Middle frontal gyrus (tissue), 1 donor: ENCODE results near the gene RMDN2.

ENCODE experiments used
- DNase-seq: peaks from one replicate; pipeline ENCODE4 v3.0.0-alpha.2; 2015; ENCODE audit warnings: low spot score; ENCODE audit errors: extremely low spot score

RMDN2 gene

DNA sequence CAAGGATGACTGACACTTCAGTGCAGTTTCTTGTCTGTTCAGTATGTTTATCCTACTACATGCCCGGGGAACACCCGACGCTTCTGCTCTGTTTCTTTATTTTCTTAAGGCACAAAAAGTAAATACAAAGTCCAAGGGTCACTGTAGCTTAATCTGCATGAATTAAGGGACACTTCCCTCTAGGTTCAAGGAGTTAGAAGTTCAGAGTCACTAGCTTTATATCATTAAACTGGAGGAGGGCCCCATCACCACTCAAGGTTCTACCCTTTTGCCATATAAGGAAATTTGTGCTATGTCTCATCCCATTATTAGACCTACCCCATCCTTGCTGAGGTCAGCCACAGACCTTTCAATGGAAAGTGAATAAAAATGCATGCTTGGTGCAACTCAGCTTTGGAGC, 27.6 kb upstream of the RMDN2 start:
- DNase-seq = no peak

DNA sequence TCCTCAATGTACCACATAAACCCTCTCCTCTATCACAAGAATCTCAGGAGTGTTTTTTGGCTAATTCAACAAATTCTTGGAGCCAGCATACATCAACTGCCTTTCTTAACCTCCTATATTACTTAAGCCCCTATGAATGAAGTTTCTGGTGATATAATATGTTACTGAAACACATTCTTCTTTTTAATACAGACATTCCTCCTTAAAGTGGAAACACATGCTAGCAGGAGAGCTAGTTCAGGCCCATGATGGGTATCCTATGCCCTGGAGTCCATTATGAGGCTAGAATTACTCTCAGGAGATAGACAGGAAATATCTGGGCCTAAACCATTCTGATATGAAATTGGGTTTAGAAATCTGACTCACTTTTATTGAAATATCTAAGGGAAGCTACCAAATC, 26.6 kb upstream of the RMDN2 start:
- no peak for DNase-seq

DNA sequence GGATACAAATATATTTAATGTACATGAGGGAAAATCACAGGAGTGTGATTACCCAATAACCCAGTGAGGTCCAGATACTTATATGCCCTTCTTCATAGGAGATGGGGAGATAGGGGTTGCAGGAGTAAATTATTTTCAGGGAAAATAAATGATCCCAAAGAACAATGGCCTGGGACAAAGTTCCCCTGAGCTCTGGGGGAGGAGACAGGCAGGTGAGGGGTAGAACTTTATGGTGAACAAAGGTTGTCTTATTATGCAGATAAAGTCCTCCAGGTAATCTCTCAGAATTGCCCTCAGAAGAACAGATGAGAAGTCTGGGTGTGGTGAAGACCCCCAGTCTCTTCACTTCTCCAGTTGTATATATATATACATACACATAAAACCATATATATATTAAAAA, 22.1 kb upstream of the RMDN2 start:
- DNase-seq = no peak

DNA sequence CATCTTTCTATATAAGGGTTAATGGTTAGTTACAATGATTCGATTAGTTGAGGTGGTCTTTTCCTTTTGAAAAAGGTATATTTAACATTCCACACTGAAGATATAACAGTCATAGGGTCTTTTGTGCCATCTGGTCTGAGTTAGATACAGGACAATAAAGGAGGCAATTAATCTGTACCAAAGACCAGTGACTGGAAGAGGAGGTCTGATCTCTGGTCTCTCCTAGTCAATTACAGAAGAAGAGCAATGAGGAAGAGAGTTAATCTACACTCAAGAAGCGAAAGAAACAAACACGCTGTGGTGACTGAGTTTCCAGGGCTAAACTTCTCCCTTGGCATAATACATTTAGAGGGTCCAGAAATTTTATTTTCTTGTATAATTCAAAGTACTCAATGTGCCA, 20.7 kb upstream of the RMDN2 start:
- no peak for DNase-seq

DNA sequence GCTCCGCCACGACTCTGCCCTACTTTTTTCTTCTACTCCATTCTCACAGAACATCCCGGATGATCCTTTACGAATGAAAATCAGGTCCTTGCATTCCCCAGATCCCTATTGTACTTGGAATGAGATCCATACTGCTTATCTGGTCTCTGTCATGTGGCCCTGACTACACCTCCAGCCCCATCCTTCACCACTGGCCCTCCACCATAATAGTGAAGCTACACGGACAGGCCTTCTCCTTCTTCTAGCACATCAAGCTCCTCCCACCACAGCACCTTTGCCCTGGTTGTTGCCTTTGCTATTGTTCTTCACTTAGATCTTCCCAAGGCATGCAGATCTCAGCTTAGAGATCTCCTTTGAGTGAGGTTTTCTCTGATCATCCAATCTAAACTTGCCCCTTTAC, 20.1 kb upstream of the RMDN2 start:
- DNase-seq = no peak

DNA sequence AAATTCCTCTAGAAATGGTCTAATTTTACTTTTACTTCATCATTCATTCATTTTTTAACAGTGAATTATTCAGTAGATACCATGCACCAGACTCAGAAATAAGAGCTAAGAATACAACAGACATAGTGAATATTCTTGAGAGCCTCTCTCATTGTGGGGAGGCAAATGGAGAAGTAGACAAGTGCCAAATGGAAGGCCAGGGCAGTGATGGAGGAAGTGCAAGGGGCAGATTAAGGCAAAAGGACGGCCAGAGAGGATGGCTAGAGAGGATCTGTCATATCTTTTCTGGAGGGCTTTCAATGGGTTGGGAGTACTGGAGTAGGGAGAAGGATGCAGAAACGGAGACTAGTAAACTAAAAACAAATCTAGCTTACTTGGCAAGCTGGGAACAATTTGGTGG, 19.0 kb upstream of the RMDN2 start:
- DNase-seq = no peak

DNA sequence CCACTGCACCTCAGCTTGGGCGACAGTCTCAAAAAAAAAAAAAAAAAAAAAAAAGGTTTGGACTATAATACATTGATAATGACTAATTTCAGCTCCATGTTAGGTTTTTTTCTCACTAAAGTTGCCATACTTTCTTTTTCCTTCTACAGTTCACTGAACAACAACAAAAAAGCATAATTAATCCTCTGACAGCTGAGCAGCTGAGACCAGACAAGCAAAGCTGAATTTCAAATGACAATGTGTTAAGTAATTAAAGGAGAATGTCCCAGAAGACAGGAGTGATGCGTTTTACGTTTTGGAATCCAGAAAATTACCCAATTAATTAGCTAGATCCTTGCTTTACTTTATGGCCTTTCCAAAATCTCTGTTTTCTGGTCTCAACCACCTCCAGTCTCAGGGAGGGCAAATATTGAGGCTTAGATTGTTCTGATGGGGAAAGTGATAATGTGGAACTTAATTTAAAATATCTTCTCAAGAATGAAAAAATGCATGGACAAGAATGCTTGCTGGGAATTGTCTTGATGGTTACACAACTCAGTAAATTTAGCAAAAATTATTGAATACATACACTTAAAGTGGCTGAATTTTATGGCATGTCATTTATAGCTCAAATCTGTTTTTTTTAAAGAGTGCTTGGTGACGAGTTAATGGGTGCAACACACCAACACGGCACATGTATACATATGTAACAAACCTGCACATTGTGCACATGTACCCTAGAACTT, 17.4 kb upstream of the RMDN2 start:
- DNase-seq = no peak

DNA sequence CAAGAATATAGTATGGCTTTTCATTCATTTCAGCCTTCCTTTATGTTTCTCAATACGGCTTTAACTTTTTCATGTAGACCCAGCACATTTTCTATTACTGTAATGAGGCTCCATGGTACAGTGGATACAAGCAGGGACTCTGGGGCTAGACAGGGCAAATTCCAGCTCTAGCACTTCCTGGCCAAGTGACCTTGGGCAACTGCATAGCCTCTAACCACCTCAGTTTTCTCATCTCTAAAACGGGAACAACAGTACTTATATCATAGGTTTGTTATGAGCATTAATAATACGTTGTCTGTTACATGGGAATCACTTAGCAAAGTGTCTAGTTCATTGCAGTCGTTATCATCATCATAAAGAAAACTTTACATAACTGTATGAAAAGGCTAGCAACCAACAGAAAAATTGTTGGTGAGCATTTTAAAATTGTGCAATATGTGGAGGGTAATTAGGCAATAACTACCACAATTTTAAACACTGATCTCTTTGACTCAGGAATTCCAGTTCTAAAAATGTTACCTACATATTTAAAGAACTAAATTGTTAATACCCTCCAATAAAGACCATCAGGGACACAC, 13.7 kb upstream of the RMDN2 start:
- no peak for DNase-seq

DNA sequence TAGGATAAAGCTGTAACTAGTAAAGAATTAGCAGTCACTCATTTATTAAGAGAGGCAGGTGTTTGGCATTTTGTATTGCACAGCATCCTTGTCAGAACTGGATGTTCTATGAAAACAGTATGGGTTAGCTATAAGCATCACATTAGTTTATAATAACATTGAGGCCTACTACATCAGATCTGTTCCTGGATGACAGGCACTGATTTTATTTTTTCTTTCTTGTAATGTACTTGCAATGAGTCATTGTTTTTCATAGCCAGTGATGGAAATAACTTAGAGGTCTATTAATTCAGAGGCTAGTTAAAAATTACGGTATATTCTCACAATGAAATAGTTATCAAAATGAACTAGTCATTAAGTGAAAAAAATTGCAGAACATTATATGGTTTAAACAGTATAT, 13.0 kb upstream of the RMDN2 start:
- no peak for DNase-seq

DNA sequence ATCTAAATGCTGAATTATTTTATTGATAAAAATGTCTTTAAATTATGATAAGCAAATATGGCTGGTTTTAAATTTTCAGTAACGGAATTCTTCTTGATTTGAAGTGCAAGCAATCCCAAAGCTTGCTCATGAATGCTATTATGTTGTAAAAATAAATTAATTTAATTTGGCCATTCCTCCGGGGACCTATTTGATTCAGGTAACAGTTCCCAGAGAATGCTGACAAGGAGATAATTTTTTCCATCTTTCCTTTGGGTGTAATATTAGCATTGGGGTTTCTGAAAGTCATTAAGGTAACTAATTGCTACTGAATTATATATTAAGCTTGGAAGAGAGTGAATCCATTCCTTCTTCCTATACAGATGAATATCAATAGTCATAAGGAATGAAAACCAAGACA, 12.5 kb upstream of the RMDN2 start:
- DNase-seq = no peak

DNA sequence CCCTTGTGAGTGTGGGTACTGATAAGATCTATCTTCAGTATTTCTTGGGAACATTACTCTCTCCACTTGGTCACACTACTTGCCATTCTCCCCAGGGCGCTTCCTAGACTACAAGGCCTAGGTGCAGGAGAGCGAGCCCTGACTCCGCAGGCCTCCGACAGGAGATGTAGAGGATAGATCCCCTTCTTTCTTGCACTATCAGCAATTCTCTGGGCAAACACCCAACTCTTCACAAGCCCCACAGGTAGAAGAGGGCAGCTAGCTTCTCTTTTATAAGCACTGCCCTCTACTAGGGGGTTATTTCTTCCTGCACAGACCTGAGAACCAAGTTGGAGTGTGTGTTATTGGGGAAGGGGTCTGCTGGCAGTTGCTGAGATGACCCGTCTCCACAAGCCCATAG, 10.7 kb upstream of the RMDN2 start:
- DNase-seq = no peak

DNA sequence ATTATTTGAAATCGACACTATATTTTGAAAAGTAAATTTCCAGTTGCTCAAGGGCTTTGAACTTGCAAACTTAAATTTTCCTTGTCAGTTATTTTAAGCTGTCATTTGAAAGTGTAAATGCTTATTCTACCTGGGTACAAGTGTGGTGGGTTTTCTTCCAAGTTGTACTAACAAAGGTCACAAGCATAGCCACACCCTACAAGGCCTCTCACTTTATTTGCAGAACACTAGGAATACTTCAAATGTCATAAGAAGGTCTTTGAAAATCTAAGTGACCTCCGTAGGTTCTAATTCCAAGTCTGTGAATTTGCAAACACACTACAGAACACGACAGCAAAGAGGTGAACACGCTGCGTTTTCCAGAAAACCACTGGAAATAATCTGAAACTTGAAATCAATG, 9.3 kb upstream of the RMDN2 start:
- DNase-seq = no peak

DNA sequence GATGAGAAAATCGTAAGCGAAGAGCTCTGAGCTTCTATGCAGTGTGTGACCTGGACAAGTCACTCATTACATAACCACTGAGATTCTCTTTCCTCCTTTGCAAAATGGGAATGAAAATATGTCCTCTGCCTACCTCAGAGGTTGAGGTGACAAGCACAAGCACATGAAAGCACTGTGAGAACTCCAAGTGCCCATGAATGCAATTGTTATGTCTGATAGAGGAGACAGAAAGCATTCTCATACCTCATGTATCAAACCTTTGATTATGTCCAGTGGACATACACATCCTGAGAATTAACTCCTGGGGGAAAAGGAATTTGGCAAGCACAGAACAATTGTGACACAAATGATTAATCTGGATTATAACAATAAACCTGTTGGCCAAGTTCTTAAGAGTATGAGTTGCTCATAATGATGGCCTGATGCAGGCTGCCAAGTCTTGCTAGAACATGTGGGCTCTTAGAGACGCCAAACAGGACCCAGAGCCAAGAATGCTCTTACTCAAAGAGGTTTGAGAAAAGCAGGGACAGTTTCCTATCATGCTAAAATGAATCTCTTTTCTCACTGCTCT, 8.5 kb upstream of the RMDN2 start:
- DNase-seq = no peak

DNA sequence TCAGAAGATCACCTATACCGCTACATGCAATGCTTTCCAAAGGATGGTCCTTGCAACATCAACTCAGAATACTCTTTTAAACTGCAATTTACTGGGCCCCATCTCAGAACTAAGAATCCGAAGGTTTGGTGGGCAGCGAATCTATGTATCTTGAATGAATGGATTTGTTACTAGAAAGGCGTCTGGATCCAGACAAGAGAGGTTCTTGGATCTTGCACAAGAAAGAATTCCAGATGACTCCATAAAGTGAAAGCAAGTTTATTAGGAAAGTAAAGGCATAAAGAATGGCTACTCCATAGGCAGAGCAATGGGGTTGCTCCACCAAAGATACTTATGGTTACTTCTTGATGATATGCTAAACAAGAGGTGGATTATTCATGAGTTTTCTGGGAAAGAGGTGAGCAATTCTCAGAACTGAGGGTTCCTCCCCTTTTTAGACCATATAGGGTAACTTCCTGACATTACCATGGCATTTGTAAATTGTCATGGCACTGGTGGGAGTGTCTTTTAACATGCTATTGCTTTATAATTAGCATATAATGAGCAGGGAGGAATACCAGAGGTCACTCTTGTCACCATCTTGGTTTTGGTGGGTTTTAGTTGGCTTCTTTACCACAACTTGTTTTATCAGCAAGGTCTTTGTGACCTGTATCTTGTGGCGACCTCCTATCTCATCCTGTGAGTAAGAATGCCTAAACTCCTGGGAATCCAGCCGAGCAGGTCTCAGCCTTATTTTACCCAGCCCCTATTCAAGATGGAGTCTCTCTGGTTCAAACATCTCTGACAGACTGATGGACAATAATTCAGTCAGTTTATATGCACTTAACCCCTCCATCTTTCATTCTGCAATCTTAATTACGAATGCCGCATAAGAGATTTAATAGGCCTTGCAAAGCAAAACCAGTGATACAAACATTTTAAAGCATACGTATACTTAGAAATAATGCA, 7.5 kb upstream of the RMDN2 start:
- no peak for DNase-seq

DNA sequence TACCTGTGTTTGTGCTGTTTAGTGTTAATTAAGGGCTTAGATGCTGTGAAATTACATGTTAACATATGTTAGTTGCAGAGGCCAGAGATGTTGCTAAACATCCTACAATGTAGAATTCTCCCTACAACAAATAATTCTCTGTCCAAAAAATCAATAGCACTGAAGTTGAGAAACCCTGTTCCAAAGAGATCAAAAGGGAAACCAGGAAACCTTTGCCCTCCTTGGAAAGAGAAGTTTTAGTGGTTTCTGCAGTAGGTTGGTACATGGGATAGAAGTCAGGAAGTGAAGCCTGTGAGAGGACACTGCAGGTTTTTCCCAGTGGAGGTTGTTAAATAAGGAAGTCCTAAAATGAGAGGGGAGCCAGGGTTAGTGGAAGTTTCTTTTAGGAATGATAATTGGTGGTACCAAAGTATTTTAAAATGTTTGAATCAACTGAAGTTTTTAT, 6.3 kb upstream of the RMDN2 start:
- DNase-seq = no peak

DNA sequence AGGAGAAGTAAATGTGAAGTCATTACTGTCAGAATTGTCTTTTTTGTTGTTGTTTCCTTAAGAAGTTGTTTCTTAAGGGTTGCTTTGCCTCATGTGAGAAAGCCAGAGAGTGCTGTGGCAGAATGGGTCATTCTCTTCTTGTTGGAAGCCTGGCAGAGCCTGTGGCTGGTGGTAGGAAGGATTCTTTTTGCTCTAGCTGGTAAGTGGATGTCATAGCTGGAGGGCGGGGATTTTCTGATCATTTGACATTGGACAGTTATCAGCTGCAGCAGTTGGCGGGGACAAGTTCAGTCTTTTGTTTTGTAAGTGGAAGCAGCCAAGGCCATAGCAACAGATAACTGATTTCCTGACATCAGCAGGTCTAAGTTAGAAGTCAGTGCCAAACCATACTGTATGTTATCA, 5.5 kb upstream of the RMDN2 start:
- DNase-seq = no peak

DNA sequence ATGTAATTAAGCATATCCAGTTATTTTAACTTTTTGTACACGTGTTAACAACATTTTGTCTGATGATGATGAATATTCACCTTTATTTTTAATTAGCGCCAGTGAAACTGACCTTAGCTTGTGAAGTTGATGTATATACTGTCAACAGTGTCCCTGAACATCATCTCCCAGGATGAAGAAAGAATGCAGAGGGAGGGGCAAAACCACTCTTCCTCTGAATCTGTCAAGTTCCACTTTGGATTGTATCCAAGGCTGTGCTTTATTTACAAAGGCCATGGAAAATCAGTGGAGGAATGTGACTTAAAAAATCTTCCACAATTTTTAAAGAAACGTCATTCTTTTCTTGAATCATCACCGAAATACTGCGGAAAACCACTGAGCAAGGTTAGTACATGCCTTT, 4.5 kb upstream of the RMDN2 start:
- DNase-seq = no peak

DNA sequence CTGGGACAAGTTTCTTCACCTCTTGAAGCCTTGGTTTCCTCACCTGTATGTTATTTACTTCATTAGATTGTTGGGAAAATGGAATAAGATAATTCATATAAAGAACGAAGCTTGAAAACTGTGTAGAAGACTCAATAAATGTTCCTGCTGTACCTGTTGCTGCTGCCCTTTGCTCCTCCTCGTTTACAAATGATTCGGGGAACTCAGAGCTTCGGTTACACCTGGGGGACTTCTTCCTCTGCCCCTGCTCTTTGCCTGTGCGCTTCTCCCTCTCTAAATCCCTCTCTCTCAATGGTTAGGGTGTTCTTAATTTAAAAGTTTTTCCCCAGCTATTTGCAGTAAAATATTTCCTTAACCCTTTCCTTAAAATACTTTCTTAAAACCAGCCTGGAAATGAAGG, 3.3 kb upstream of the RMDN2 start:
- no peak for DNase-seq

DNA sequence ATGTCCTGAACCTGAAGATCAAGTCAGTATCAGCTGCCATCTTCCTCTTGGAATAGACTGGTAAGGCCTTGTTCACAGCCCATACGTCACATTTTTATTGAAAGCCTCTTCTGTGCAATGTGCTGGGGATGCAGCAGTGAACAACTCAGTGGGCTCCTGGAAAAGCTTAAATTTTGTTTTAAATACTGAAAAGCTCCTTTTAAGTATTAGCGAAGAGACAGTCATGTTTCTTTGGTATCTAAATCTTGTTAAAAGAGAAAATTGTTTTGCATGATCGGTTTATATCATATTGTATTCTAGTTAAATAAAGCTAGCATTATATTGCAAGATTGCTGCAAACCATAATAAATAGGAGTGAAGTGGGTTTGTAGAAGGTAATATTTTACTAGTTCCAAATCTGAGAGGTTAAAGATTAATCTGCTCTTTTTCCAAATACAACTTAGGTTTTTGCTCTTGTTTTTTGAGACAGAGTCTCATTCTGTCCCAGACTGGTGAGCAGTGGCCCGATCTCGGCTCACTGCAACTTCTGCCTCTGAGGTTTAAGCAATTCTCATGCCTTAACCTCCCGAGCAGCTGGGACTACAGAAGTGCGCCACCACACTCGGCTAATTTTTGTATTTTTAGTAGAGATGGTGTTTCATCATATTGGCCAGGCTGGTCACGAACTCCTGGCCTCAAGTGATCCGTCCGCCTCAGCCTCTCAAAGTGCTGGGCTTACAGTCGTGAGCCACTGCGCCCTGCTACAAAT, 1.6 kb upstream of the RMDN2 start:
- DNase-seq = no peak

DNA sequence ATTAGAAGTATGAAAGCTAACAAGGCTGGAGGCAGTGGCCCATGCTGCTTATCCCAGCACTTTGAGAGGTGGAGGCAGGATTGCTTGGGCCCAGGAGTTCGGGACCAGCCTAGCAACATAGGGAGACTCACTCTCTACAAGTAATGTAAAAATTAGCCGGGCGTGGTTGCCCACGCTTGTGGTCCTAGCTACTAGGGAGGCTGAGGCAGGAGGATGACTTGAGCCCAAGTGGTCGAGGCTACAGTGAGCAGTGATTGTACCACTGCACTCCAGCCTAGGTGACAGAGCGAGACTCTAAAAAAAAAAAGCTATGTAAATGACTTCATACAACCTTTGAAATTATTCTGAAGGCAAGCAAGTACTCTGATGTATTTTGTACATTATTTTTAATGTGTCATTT, 1.5 kb downstream of the RMDN2 start:
- DNase-seq = no peak

DNA sequence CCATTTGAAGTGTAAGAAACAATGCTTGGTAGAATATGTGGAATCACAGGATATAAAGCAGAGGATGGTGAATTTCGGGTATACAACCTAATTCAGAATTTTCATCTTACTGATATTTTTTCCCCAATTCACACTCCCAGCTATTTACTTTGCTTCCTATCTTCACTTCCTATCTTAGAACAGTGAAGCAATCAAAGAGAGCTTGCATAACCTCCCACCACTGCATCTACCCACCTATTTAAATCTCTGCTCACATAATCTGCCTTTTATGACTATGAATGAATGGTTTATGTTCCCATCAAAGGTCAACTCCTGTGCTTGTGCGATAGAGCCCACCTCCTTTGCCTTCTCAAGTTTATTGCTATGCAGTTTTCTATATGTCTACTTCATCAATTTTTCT, 3.3 kb downstream of the RMDN2 start:
- no peak for DNase-seq
